Measurements from ENCODE around the gene TAF4.

The TAF4 gene

GRCh38 chr20:61964675-61965605 lies 100.7 kb downstream of the TAF4 start:
- no peak overlapping the region for H3K27ac ChIP-seq
- no peak for TF ChIP-seq ZFX (IDR thresholded peaks at IDR 0.05)
- TF ChIP-seq, protein P1, sequence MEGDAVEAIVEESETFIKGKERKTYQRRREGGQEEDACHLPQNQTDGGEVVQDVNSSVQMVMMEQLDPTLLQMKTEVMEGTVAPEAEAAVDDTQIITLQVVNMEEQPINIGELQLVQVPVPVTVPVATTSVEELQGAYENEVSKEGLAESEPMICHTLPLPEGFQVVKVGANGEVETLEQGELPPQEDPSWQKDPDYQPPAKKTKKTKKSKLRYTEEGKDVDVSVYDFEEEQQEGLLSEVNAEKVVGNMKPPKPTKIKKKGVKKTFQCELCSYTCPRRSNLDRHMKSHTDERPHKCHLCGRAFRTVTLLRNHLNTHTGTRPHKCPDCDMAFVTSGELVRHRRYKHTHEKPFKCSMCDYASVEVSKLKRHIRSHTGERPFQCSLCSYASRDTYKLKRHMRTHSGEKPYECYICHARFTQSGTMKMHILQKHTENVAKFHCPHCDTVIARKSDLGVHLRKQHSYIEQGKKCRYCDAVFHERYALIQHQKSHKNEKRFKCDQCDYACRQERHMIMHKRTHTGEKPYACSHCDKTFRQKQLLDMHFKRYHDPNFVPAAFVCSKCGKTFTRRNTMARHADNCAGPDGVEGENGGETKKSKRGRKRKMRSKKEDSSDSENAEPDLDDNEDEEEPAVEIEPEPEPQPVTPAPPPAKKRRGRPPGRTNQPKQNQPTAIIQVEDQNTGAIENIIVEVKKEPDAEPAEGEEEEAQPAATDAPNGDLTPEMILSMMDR (conservative IDR thresholded peaks at IDR 0.05) = no peak

- no peak overlapping the region for H3K27ac ChIP-seq
- TF ChIP-seq ZFX (IDR thresholded peaks at IDR 0.05) = no peak
- TF ChIP-seq, protein P1 (conservative IDR thresholded peaks at IDR 0.05) = no peak
Measured at GRCh38 chr20:61963885-61964674, 101.6 kb downstream of the TAF4 start.

DNA sequence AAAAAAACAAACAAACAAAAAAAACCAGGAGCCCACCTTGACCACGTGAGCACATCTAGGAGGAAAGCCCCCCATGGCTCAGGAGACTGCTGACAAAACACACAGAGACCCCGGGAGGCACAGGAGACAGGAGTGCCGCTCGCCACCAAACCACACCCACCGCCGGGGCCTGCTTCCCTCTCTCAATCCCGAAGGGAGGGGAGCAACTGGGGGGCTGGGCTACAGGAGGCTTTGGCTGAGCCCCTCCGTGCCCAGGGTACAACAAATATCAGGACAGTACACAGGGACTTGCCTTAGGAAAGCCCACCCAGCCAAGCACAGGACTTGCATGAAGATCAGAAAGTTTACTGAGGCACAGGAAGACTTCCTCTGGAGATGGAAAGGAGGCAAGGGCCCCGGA lies 102.5 kb downstream of the TAF4 start:
- no peak overlapping the region for H3K27ac ChIP-seq
- TF ChIP-seq ZFX (IDR thresholded peaks at IDR 0.05) = no peak
- TF ChIP-seq, protein P1 (conservative IDR thresholded peaks at IDR 0.05) = no peak

GRCh38 chr20:61960836-61961235 lies 104.8 kb downstream of the TAF4 start:
- no peak overlapping the region for H3K27ac ChIP-seq
- TF ChIP-seq, protein P1 (conservative IDR thresholded peaks at IDR 0.05) = no peak
- TF ChIP-seq ZFX (IDR thresholded peaks at IDR 0.05) = no peak

DNA sequence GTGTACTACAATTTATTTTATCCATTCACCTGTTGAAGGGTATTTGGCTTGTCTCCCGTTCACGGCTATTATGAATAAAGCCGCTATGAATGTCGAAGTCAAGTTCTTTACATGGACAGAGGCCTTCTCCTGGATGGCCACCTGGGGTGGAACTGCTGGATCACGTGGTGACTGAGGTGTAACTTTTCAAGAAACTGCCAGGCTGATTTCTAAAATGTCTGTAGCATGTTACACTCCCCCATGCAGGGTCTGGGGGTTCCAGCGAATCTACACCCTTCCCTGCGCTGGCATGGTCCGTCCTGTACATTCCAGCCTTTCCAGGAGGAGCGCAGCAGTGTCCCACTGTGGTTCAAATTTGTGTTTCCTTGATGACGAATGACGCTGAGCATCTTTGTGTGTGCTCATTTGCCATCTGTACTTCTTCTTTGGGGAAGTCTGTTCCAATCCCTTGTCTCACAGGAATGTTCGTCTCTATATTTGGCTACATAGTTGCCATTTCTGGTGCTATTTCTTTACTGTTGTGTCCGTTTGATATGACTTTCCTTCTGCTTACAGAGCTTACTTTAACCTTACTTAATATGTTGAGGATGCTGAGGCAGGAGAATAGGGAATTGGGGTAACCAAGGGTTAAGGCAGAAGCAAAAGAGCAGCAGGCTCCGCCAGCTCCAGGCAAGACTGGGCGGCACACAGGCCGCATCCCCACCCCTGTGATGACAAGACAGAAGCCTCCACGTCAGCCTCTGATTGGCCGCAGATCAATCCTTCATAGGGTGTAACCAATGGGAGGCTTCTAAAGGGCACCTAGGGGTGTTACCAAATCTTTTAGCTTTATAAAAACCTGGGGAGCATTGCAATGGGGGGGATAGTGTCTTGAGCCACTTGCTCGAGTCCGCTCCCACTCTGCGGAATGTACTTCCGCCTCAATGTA lies 106.6 kb downstream of the TAF4 start:
- TF ChIP-seq, protein P1 (conservative IDR thresholded peaks at IDR 0.05) = no peak
- TF ChIP-seq ZFX (IDR thresholded peaks at IDR 0.05) = no peak
- H3K27ac ChIP-seq = no peak overlapping the region

GRCh38 chr20:61957961-61958715 lies 107.5 kb downstream of the TAF4 start:
- TF ChIP-seq, protein P1 (conservative IDR thresholded peaks at IDR 0.05) = no peak
- TF ChIP-seq ZFX (IDR thresholded peaks at IDR 0.05) = no peak
- H3K27ac ChIP-seq = no peak overlapping the region

Data from C4-2B (cell line).